Fibroblast of the conjunctiva (primary cell): ENCODE measurements around the gene PRDM11.

Experiments
- DNase-seq: peaks from one replicate; pipeline ENCODE4 v3.0.0-alpha.2; 2010; ENCODE audit warnings: low read depth

Gene PRDM11

DNA sequence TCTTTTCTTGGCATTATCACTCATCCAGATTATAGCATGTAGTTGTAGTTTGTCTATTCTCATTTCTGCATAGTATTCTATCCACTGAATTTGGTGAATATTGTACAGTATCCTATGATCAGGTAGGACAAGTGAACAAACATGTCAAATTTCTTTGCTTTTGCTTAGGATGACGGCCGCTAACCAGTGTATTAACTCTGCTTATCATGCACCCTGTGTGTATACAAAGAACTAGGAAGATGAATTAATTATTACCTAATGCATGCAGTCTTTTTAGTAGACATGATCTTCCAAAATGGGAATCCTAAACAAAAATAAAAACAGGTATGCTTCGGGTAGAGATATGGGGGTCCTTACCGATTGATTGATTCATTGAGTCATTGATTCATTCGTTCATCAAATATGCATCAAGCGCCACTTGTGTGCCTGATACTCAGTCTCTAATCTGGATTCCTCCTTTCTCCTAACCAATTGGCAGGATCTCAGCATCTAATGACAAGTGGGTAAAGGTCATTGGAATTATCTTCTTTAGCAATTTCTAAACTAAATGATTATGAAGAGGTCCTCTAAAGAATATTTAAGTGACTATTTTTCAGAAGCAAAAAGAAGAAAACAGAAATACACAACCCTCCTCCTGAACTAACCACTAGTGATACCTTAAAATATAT, 27.9 kb downstream of the PRDM11 start:
- DNase-seq: no peak

DNA sequence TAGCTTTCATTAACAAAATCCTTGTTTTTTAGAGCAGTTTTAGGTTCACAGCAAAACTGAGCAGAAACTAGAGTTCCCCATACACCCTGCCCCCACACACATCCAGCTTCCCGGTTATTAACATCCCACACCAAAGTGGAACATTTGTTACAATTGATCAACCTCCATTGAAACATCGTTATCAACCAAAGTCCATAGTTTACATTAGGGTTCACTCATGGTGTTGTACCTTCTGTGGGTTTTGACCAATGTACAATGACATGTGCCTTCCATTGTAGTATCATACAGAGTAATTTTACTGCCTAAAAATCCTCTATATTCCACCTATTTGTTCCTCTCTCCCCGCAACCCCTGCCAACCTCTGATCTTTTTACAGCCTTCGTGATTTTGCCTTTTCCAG, 28.5 kb downstream of the PRDM11 start:
- DNase-seq: no peak

DNA sequence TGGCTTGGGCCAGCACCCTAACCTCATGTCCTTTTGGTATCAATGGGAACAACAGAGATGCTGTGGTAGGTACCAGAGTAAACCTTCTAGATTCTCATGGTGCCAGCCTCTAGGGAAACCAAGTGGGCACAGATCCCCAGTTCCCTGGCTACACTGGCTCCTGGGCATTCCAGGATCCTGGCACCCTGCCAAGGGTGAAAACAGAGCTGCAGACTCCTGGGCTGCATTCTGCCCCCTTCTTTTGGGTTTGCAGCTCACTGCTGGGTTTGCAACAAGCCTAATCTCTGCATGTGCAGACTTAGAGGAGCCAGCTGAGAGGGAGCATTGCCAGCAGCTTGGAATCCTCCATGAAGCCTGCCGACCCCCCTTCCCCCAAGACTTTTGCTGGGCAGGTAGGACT, 30.6 kb downstream of the PRDM11 start:
- no peak for DNase-seq

DNA sequence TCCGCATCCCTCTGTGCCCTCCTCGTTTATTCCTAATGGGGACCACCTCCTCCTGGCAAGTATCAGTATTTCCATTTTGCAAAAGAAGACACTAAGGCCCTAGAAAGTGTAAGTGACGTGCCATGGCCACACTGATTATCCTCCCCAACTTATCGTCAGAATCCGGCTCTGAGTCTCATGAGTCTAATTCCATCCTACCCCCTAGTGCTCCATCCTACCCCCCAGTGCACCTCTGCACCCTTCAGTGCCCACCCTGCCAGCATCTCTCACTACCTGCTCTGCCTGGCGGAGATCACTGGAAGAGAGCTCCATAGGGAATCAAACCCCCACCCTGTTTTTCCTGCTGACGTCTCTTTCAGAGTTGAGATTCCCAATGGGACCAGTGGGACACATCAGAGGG, 31.8 kb downstream of the PRDM11 start:
- no peak for DNase-seq

DNA sequence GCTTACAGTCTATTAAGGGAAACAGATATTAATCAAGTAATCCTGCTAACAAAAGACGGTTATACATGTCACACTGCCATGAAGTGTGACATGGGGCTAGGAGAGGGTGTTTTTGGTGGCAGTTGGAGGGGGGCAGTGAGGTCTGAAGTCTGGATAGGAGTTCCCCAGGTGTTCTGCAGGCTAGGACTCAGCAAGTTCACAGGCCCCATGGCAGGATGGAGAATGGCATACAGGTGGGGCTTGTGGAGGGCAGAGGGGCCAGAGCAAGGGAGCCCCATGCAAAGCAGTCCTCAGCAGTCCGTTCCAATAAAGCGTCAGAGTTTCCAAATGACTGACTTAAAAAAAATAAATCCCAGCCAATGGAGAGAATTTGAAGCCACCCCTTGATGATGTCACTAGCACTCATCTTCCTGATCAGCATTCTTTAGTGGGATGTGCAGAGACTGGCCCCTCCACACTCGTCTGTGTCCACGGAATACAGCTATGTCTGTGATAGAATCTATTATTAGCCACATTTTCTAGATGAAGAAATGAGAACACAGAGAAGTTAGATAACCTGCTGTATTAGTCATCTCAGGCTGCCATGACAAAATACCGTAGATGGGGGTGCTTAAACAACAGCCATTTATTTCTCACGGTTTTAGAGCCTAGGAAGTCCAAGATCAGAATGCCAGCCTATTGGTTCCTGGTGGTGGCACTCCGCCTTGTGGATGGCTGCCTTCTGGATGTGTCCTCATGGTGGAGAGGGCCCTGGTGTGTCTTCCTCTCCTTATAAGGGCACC, 32.6 kb downstream of the PRDM11 start:
- DNase-seq: no peak

GRCh38 chr11:45179686-45180178, 33.3 kb downstream of the PRDM11 start:
- DNase-seq: no peak

DNA sequence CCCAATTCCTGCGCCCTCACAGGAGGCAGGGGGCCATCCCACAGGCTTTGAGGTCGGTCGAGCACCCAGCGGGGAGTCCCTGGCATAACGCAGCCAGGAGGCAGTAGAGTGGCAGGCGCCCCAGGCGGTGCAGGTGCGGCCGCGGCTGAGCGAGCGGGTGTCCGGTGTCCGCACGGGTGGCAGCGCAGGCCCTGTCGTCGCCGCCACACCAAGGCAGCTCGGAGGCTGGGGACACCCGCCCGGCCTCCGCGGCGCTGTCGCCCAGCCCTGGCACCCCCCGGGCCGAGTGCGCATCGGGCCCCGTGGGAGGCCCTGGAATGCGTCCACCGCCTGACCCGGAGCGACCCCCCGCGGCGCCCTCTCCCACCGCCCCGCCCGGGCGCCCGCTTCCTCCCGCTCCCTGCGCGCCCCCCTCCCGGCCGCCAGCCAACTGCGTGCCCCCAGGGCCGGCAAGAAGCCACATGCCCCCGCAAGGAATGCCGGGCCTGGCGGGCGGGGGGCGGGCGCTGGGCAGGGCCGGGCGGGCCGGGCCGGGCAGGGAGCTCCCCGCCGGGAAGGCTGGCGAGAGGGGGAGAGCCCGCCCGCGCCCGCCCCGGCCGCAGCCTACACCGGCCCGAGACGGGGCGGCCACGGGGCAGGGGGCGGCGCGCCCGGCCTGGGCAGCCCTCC, 33.9 kb downstream of the PRDM11 start:
- no peak for DNase-seq

- peak; percentile 21 for DNase-seq
Measured at GRCh38 chr11:45180848-45181192, 34.4 kb downstream of the PRDM11 start.

DNA sequence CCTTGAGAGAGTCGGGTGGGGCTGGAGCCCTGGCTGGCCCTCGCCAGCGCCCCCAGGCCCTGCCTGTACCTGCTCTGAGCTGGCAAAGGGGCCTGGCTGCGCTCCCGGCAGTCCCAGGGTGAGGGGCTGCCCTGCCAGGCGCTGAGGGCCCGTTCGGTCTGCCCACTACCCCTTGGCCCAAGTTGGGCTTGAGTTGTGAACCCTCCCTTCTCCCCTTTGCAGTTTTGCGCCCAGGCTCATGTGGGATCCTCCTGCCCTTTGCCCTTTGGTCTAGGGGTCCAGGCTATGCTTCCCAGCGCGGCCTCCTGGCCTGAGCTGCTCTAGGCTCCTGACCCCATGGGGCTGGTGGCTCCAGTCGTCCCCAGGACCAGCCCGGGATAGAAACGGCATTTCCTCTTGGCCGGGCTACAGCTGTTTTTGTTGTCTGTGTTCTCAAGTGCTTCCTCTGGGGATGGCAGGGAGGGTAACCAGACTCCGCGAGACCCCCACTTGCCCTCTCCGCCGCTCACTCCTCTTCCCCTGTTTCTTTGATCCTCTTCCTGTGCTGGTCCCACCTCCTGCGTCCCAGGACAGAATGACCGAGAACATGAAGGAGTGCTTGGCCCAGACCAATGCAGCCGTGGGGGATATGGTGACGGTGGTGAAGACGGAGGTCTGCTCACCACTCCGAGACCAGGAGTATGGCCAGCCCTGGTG, 34.9 kb downstream of the PRDM11 start:
- DNase-seq: no peak

DNA sequence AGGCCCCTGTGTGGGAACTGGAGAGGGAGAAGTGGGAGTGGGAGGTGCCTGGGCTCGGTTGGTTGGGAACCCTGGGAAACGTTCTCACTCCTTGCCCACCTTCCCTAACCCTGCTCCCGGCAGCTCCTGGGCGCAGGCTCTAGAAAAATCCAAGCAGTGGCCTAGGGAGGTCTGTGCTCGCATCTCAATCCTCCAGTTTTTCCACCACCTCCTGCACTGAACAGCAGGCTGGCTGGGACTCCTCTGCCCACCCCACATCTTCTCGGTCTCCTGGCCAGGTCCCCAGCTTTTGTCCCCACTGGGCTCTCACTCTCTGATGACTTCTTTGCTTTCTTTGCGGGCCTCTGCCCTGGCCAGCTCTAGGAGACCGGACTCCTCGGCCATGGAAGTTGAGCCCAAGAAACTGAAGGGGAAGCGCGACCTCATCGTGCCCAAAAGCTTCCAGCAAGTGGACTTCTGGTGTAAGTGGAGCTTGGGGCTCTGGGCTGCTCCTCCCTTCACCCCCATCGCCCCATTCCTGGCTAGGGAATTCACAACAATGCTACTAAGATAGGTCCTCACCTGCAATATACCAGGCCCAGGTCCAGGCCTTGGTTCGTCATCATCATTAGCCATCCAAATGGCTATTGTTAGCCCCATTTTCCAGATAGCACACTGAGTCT, 35.6 kb downstream of the PRDM11 start:
- DNase-seq: no peak

GRCh38 chr11:45182902-45183301, 36.5 kb downstream of the PRDM11 start:
- DNase-seq: no peak

DNA sequence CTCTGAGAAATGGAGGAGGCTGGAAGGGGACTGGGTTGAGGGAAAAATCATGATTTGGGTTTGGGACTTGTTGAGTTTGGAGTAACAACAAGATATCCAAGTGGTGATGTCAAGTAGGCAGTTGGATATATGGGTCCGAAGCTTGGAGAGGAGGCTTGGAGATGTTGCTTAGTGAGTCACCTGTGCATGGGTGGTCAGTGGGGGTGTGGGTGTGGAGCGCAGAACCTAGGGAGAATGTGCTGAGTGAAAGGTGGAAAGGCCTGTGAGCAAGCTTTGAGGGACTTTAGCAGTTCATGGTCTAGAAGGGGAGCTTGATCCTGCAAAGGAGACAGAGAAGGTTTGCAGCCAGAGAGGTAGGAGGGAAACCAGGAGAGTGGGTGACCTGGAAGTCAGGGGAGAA, 38.2 kb downstream of the PRDM11 start:
- no peak for DNase-seq

GRCh38 chr11:45185228-45185729, 38.8 kb downstream of the PRDM11 start:
- no peak for DNase-seq

DNA sequence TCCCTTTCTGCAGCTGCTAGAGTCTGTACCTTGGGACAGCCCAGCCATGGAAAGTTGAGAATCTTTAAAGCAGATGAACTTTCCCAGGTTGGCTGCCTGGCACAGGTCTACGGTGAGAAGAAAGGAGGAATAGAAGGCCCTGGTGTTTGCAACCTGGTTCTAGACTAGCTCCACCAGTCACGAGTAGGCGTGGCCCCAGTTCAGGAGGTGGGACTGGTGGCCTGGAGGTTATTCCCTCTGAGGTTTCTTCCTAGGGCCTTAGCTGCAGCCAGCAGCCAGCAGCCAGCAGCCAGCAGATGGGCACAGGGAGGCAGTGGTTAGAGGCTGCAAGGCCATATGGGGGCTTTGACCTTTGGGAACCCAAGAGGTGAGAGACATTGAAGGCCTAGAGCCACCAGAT, 40.9 kb downstream of the PRDM11 start:
- DNase-seq: no peak

GRCh38 chr11:45188127-45188526, 41.7 kb downstream of the PRDM11 start:
- no peak for DNase-seq

GRCh38 chr11:45189230-45189629, 42.8 kb downstream of the PRDM11 start:
- no peak for DNase-seq

DNA sequence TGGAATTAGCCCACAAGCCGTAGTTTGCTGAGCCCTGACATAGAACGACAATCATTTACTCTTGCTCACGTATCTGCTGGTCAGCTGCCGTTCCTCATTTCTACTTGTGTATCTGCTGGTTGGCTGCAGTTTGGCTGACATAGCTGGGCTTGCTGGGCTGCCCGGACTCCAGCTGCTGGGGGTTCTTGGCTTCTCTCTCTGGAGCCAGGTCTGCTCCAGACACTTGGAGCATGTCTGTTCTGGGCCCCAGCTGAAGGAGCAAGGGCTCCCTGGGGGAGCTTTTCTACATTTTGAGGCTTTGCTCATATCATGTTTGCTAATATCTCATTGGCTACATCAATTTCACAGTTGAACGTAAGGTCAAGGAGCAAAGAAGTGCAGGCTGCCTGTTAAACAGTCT, 47.3 kb downstream of the PRDM11 start:
- no peak for DNase-seq

DNA sequence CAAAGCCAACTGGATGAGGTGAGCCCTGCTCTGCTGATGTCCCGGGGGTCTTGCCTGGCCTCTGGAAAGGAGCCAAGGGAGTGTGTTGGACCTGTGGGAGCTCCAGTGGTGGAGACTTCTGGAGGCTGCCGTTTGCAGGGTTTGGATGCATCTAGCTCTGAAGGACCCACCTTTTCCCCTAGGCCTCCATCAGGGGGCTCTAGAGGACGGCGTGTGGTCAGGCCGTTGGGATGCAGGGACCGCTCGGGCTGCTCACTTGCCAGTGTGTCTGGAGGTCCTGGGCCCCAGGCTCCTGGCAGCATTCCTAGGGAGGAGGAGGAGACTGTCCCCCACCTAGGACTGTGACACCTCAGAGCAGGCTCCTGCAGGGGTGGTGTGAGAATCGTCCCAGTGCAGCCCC, 58.3 kb downstream of the PRDM11 start:
- DNase-seq: no peak

DNA sequence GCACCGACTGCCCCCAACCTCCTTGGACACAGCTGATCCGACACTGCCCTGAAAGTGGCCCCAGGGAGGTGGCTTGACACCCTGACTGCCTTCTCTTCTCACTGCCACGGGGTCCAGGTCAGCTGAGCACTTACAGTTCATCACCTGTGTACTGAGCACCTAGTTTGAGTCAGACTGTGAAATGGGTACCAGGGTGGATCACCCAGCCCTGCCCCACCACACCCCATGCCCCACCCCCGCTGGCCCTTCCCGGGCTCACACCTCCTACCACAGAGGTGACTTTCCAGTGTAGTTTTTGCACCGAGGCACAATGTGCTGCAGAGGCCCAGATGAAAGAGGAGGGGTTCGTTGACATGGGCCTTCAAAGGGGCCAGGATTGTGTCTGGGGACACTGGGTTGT, 59.5 kb downstream of the PRDM11 start:
- DNase-seq: no peak

DNA sequence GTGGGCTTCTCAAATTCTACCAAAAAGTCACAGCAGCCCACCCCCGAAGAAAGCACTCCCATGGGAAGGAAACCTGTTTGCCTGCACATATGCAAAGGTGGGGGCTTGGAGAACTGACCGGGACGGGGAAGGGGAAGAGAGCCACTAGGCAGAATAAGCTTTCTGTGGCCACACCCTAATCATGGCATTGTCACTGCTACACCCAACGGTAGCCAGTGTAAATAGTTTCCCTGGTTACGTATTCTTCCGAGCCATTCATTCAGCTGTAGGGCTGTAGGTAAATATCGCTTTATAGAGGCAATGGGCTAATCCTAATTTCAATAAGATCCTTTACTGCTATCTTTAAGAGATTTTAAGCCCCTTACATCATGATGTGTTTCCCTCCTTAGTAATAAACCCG, 61.7 kb downstream of the PRDM11 start:
- DNase-seq: no peak

DNA sequence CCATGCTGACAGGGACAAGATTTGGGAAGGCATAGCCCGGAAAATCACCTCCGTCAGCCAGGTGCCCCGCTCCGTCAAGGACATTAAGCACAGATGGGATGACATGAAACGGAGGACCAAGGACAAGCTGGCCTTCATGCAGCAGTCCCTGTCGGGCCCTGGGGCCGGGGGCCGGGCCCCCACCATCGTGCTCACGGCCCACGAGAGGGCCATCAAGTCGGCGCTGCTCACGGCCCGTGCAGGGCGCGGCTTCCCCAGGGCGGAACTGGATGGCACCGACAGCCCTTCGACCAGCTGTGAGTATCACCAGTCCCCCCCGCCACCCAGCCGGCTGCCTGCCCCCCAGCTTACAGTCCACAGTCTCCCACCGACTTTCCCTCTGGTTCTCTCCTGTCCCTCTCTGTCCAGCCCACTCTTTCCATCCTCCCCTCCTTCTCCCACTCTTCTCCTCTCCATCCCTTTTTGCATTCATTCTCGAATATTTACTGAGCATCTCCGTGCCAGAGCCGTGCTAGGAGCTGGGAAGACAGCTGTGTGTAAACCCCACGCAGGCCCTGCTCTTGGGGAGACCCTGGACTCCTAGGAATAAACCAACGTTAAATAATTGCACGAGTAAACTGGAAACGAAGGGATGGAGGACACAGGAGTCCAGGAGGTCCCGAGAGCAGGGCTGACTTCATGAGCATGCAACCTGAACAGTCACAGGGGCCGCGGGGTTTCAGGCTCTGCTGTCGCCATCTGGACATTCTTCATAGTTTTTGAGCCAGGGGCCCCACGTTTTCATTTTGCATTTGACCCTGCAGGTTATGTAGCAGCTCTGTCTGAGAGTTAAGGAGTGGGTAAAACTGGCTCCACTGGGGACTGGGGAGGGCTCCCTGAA, 62.8 kb downstream of the PRDM11 start:
- DNase-seq: no peak
